Keratinocyte (primary cell): Measurements from ENCODE around the gene SERTAD2. TPM values are rescaled to one million over a fixed set of nuclear protein-coding genes. Genes with fewer than 3 reads are reported as not detected.

Experiments used
- DNase-seq: peaks from one replicate; pipeline ENCODE4 v3.0.0-alpha.2; 2011; ENCODE audit warnings: low read depth, missing footprints, low spot score
- FAIRE-seq: peaks from 2 replicates; lab custom pipeline; 2011; peaks lifted over from hg19 to GRCh38; lab: Jason Lieb, UNC
- H2AFZ ChIP-seq: 2 replicates; pipeline ENCODE4 v1.6.0; 2012; ENCODE audit warnings: low read length, control low read depth, inconsistent platforms; ENCODE audit not compliant: control insufficient read depth
- H3K27ac ChIP-seq: 2 replicates; pipeline ENCODE4 v1.5.1; 2011; ENCODE audit warnings: low read length; ENCODE audit not compliant: control insufficient read depth, insufficient read depth
- H3K27me3 ChIP-seq: 3 replicates; pipeline ENCODE4 v1.6.0; 2011; ENCODE audit warnings: low read length; ENCODE audit not compliant: control insufficient read depth, insufficient read depth; ENCODE audit errors: extremely low read depth
- H3K36me3 ChIP-seq, 2 experiments: 2 replicates in 1 of 2; 3 replicates in 1 of 2; pipeline ENCODE4 v1.5.1; 2011; ENCODE audit warnings: low read length in 2 of 2, mild to moderate bottlenecking in 1 of 2; ENCODE audit not compliant: control insufficient read depth in 2 of 2, insufficient read depth in 2 of 2; ENCODE audit errors: extremely low read depth in 1 of 2
- H3K4me1 ChIP-seq: 3 replicates; pipeline ENCODE4 v1.5.1; 2011; ENCODE audit warnings: low read length; ENCODE audit not compliant: control insufficient read depth, insufficient read depth; ENCODE audit errors: extremely low read depth
- H3K4me2 ChIP-seq: 3 replicates; pipeline ENCODE4 v1.6.0; 2011; ENCODE audit warnings: low read depth, low read length; ENCODE audit not compliant: control insufficient read depth, insufficient read depth; ENCODE audit errors: extremely low read depth
- H3K4me3 ChIP-seq, 3 experiments: fragments of 200-600 bp in 1 of 3; sonication (generic) in 1 of 3; 2 replicates in 2 of 3; 3 replicates in 1 of 3; pipeline ENCODE4 v1.5.1; 2011 to 2016; ENCODE audit warnings: low read length in 3 of 3, mild to moderate bottlenecking in 3 of 3, control low read depth in 2 of 3, inconsistent platforms in 1 of 3, low read depth in 1 of 3, mixed read lengths in 1 of 3, mixed run types in 1 of 3, moderate library complexity in 1 of 3; ENCODE audit not compliant: control insufficient read depth in 2 of 3, insufficient read depth in 2 of 3; ENCODE audit errors: extremely low read depth in 1 of 3
- H3K79me2 ChIP-seq: 2 replicates; pipeline ENCODE4 v1.6.0; 2012; ENCODE audit warnings: low read length; ENCODE audit not compliant: control insufficient read depth, insufficient read depth
- H3K9ac ChIP-seq: 3 replicates; pipeline ENCODE4 v1.6.0; 2011; ENCODE audit warnings: low read length; ENCODE audit not compliant: control insufficient read depth, insufficient read depth; ENCODE audit errors: extremely low read depth
- H3K9me1 ChIP-seq: 3 replicates; pipeline ENCODE4 v1.6.0; 2011; ENCODE audit warnings: low read length; ENCODE audit not compliant: control insufficient read depth, insufficient read depth; ENCODE audit errors: extremely low read depth
- H3K9me3 ChIP-seq: 2 replicates; pipeline ENCODE4 v1.5.1; 2012; ENCODE audit warnings: low read depth, low read length; ENCODE audit not compliant: control insufficient read depth
- H4K20me1 ChIP-seq: 3 replicates; pipeline ENCODE4 v1.6.0; 2011; ENCODE audit warnings: low read length; ENCODE audit not compliant: control insufficient read depth, insufficient read depth; ENCODE audit errors: extremely low read depth
- CTCF ChIP-seq, 3 experiments: IDR thresholded peaks in 1 of 3; conservative IDR thresholded peaks in 1 of 3; optimal IDR thresholded peaks in 1 of 3; 2 replicates in 2 of 3; 3 replicates in 1 of 3; pipeline versions ENCODE3 to v1.5.1; 2011; ENCODE audit warnings: low read length in 3 of 3, mild to moderate bottlenecking in 3 of 3, moderate library complexity in 2 of 3, control low read depth in 1 of 3, inconsistent platforms in 1 of 3; ENCODE audit not compliant: insufficient read depth in 2 of 3; ENCODE audit errors: extremely low read depth in 1 of 3
- EZH2 ChIP-seq: IDR thresholded peaks from one replicate; pipeline ENCODE4 v1.6.1; 2012; ENCODE audit warnings: inconsistent platforms, mild to moderate bottlenecking, low read length, moderate library complexity
- dilution Hi-C: fragments of 300-500 bp; cut with MboI; formaldehyde crosslinking; loops from one replicate; pipeline ENCODE4 v1.7.0; 2020; ENCODE audit warnings: low sequenced_read_pairs; ENCODE audit not compliant: extremely low pct_ligation_motif_present
- polyA plus RNA-seq, 5 experiments: library from polyadenylated mRNA; depleted of rRNA in 3 of 5; stranded (reverse) in 3 of 5; stranded (forward) in 1 of 5; unstranded in 1 of 5; fragments of >200 nt; gene quantifications; 1 replicate in 1 of 5; 2 replicates in 3 of 5; 3 replicates in 1 of 5; pipeline versions ENCODE4 v1.2.1 to v1.2.3, GENCODE V29; 2011 to 2012; ENCODE audit warnings: missing spikeins in 2 of 5, low read depth in 1 of 5, low replicate concordance in 1 of 5

SERTAD2 gene
- polyA plus RNA-seq, 1 donor (not counting 4 experiments of a cell fraction or from before 2014, with no cell fraction given) = 13.1 TPM

GRCh38 chr2:64669288-64669687 is 15.6 kb upstream of the SERTAD2 start:
- Histone ChIP-seq H3K9me3 (no peaks in the 10 kb centered on the region), H2AFZ (no peak overlapping the region), H3K4me1 (peaks cover 6% of the 10 kb centered on the region), H3K27ac (no peak overlapping the region), H3K4me2 (no peak overlapping the region), H3K36me3 (no peaks in the 10 kb centered on the region), H3K79me2 (no peaks in the 10 kb centered on the region), H3K9ac (no peak overlapping the region), H4K20me1 (no peaks in the 10 kb centered on the region), H3K27me3 (no peaks in the 10 kb centered on the region), H3K4me3 (no peak overlapping the region), H3K9me1 (no peaks in the 10 kb centered on the region)
- no peak for DNase-seq
- dilution Hi-C loops = no loop called here
- no peak for FAIRE-seq
- TF ChIP-seq EZH2 (no peak), CTCF (optimal IDR thresholded peaks at IDR 0.05 in 1 of 3, IDR thresholded peaks at IDR 0.05 in 1 of 3, conservative IDR thresholded peaks at IDR 0.05 in 1 of 3; ENCODE audit: extremely low read depth in 1 of 3, insufficient read depth in 2 of 3, low read length in 3 of 3) (no peak)

- no peak overlapping the region for H2AFZ ChIP-seq
- TF ChIP-seq CTCF (optimal IDR thresholded peaks at IDR 0.05 in 1 of 3, IDR thresholded peaks at IDR 0.05 in 1 of 3, conservative IDR thresholded peaks at IDR 0.05 in 1 of 3; ENCODE audit: extremely low read depth in 1 of 3, insufficient read depth in 2 of 3, low read length in 3 of 3) (no peak), EZH2 (no peak)
- peaks cover 0 to 1% of the 10 kb centered on the region in 2 experiments for H3K36me3 ChIP-seq
- no peak for DNase-seq
- H3K27me3 ChIP-seq = no peaks in the 10 kb centered on the region
- FAIRE-seq = no peak
- H3K9me3 ChIP-seq = no peaks in the 10 kb centered on the region
- H3K27ac ChIP-seq = no peak overlapping the region
- no peak overlapping the region for H3K4me3 ChIP-seq
- no peaks in the 10 kb centered on the region for H4K20me1 ChIP-seq
- dilution Hi-C loops = no loop called here
- H3K79me2 ChIP-seq = no peaks in the 10 kb centered on the region
- H3K4me2 ChIP-seq = no peak overlapping the region
- H3K4me1 ChIP-seq = peaks cover 6% of the 10 kb centered on the region
- no peak overlapping the region for H3K9ac ChIP-seq
- H3K9me1 ChIP-seq = no peaks in the 10 kb centered on the region
These were observed 14.8 kb upstream of the SERTAD2 start for GRCh38 chr2:64668542-64668941.
